Neural cell (in vitro differentiated cells): ENCODE data around the gene POGZ. TPM values are rescaled to one million over a fixed set of nuclear protein-coding genes. Genes with fewer than 3 reads are reported as not detected.

Source experiments
- H2AFZ ChIP-seq: fragments of 200-600, 300-800 bp; sonication (generic), shearing (Covaris generic); 2 replicates; pipeline ENCODE4 v1.6.0; 2014; ENCODE audit warnings: low read depth, mild to moderate bottlenecking, antibody characterized with exemption, low read length, moderate library complexity
- H3F3A ChIP-seq: fragments of 200-600 bp; shearing (Covaris generic); 2 replicates; pipeline ENCODE4 v1.6.1; 2016; ENCODE audit warnings: mild to moderate bottlenecking, moderate library complexity, mixed read lengths, antibody characterized with exemption, low read length; ENCODE audit not compliant: insufficient read depth, poor library complexity, severe bottlenecking
- H3K27ac ChIP-seq: fragments of 200-600, 300-800 bp; sonication (generic), shearing (Covaris generic); 2 replicates; pipeline ENCODE4 v1.5.1; 2014; ENCODE audit warnings: mild to moderate bottlenecking, low read length, moderate library complexity
- H3K27me3 ChIP-seq: fragments of 300-800, 200-600 bp; sonication (generic), shearing (Covaris generic); 2 replicates; pipeline ENCODE4 v1.6.0; 2014; ENCODE audit warnings: mild to moderate bottlenecking, low read depth, low read length, moderate library complexity; ENCODE audit not compliant: insufficient read depth
- H3K36me3 ChIP-seq: fragments of 300-800, 200-600 bp; sonication (generic), shearing (Covaris generic); 2 replicates; pipeline ENCODE4 v1.5.1; 2014; ENCODE audit warnings: mild to moderate bottlenecking, antibody characterized with exemption, low read length, moderate library complexity; ENCODE audit not compliant: insufficient read depth
- H3K4me2 ChIP-seq: fragments of 300-800, 200-600 bp; sonication (generic), shearing (Covaris generic); 2 replicates; pipeline ENCODE4 v1.6.0; 2014; ENCODE audit warnings: mild to moderate bottlenecking, low read length
- H3K4me3 ChIP-seq: fragments of 300-800, 200-600 bp; sonication (generic), shearing (Covaris generic); 2 replicates; pipeline ENCODE4 v1.5.1; 2014; ENCODE audit warnings: mild to moderate bottlenecking, low read length, moderate library complexity
- H3K79me2 ChIP-seq: fragments of 200-600 bp; shearing (Covaris generic); replicated peaks from 2 replicates; pipeline ENCODE4 v1.6.0; 2014; ENCODE audit warnings: mild to moderate bottlenecking, low read length, moderate library complexity; ENCODE audit not compliant: insufficient read depth
- H3K9ac ChIP-seq: fragments of 300-800, 200-600 bp; sonication (generic), shearing (Covaris generic); 2 replicates; pipeline ENCODE4 v1.6.1; 2016; ENCODE audit warnings: mild to moderate bottlenecking, low read length, mixed read lengths
- H3K9me2 ChIP-seq: fragments of 200-600 bp; shearing (Covaris generic); 2 replicates; pipeline ENCODE4 v1.6.1; 2016; ENCODE audit warnings: mild to moderate bottlenecking, low read length, mixed read lengths; ENCODE audit not compliant: insufficient read depth
- H3K9me3 ChIP-seq: fragments of 200-600, 300-800 bp; sonication (generic), shearing (Covaris generic); 2 replicates; pipeline ENCODE4 v1.6.1; 2016; ENCODE audit warnings: mild to moderate bottlenecking, mixed run types, low read length, moderate library complexity, mixed read lengths
- H4K20me1 ChIP-seq: fragments of 200-600 bp; shearing (Covaris generic); 2 replicates; pipeline ENCODE4 v1.6.1; 2016; ENCODE audit warnings: mild to moderate bottlenecking, mixed run types; ENCODE audit not compliant: insufficient read depth
- EP300 ChIP-seq: fragments of 450-650 bp; conservative IDR thresholded peaks from 2 replicates; pipeline ENCODE4 v1.6.1; 2014; ENCODE audit warnings: antibody characterized with exemption, mild to moderate bottlenecking, moderate library complexity; ENCODE audit not compliant: poor library complexity, severe bottlenecking
- EZH2 ChIP-seq: fragments of 200-600, 300-800 bp; shearing (Covaris generic), sonication (generic); IDR thresholded peaks from 2 replicates; pipeline ENCODE4 v1.6.1; 2014; ENCODE audit warnings: antibody characterized with exemption, low read length, borderline replicate concordance, mild to moderate bottlenecking; ENCODE audit not compliant: insufficient read depth, poor library complexity, severe bottlenecking
- MXI1 ChIP-seq: fragments of 450-650 bp; conservative IDR thresholded peaks from 2 replicates; pipeline ENCODE4 v1.6.1; 2014; ENCODE audit warnings: antibody characterized with exemption, mild to moderate bottlenecking; ENCODE audit not compliant: poor library complexity, severe bottlenecking
- POLR2AphosphoS5 ChIP-seq: IDR thresholded peaks from 2 replicates; pipeline ENCODE4 v1.6.1; 2012
- RAD21 ChIP-seq: fragments of 450-650 bp; conservative IDR thresholded peaks from 2 replicates; pipeline ENCODE4 v1.6.1; 2014; ENCODE audit warnings: antibody characterized with exemption, mild to moderate bottlenecking, moderate library complexity
- REST ChIP-seq: IDR thresholded peaks from 2 replicates; pipeline ENCODE4 v1.6.1; 2012; ENCODE audit warnings: borderline replicate concordance
- SMC3 ChIP-seq: fragments of 450-650 bp; conservative IDR thresholded peaks from 2 replicates; pipeline ENCODE4 v1.6.1; 2014; ENCODE audit warnings: antibody characterized with exemption, mild to moderate bottlenecking, moderate library complexity; ENCODE audit not compliant: poor library complexity
- TAF1 ChIP-seq: IDR thresholded peaks from 2 replicates; pipeline ENCODE4 v1.6.1; 2012; ENCODE audit warnings: low read depth
- polyA plus RNA-seq: library from polyadenylated mRNA; depleted of rRNA; stranded (reverse); fragments of >200 nt; gene quantifications from 2 replicates; pipeline ENCODE4 v1.2.3, GENCODE V29; 2014
- TF ChIP-seq, protein P1 (sequence below): fragments of 450-650 bp; IDR thresholded peaks from 2 replicates; pipeline ENCODE4 v1.5.1; 2014; ENCODE audit warnings: antibody characterized with exemption, mild to moderate bottlenecking, moderate library complexity; ENCODE audit not compliant: poor library complexity, severe bottlenecking

POGZ gene
- polyA plus RNA-seq, 1 donor from 2014 or later, result 50.2 TPM

GRCh38 chr1:151479462-151479861 is 20.2 kb upstream of the POGZ start:
- no peaks in the 10 kb centered on the region for H3K9me2 ChIP-seq
- H4K20me1 ChIP-seq, result no peaks in the 10 kb centered on the region
- no peak overlapping the region for H2AFZ ChIP-seq
- H3K36me3 ChIP-seq, result no peaks in the 10 kb centered on the region
- H3K9ac ChIP-seq, result no peak overlapping the region
- no peaks in the 10 kb centered on the region for H3K27me3 ChIP-seq
- H3K4me2 ChIP-seq, result no peak overlapping the region
- no peaks in the 10 kb centered on the region for H3K79me2 ChIP-seq
- TF ChIP-seq RAD21 (no peak), SMC3 (no peak), POLR2AphosphoS5 (no peak), TAF1 (no peak), MXI1 (no peak)
- no peak overlapping the region for H3K27ac ChIP-seq
- H3F3A ChIP-seq, result no peaks in the 10 kb centered on the region
- no peak overlapping the region for H3K4me3 ChIP-seq
- H3K9me3 ChIP-seq, result peaks cover 5% of the 10 kb centered on the region

- no peak overlapping the region for H3K27ac ChIP-seq
- no peak overlapping the region for H3K9ac ChIP-seq
- no peaks in the 10 kb centered on the region for H3K79me2 ChIP-seq
- no peaks in the 10 kb centered on the region for H3K9me2 ChIP-seq
- H3K9me3 ChIP-seq, result peaks cover 5% of the 10 kb centered on the region
- H3F3A ChIP-seq, result no peaks in the 10 kb centered on the region
- no peak overlapping the region for H3K4me3 ChIP-seq
- TF ChIP-seq RAD21, result no peak
- TF ChIP-seq POLR2AphosphoS5, result no peak
- no peak for TF ChIP-seq TAF1
- TF ChIP-seq EZH2, result no peak
- TF ChIP-seq REST, result no peak
- TF ChIP-seq, protein P1, sequence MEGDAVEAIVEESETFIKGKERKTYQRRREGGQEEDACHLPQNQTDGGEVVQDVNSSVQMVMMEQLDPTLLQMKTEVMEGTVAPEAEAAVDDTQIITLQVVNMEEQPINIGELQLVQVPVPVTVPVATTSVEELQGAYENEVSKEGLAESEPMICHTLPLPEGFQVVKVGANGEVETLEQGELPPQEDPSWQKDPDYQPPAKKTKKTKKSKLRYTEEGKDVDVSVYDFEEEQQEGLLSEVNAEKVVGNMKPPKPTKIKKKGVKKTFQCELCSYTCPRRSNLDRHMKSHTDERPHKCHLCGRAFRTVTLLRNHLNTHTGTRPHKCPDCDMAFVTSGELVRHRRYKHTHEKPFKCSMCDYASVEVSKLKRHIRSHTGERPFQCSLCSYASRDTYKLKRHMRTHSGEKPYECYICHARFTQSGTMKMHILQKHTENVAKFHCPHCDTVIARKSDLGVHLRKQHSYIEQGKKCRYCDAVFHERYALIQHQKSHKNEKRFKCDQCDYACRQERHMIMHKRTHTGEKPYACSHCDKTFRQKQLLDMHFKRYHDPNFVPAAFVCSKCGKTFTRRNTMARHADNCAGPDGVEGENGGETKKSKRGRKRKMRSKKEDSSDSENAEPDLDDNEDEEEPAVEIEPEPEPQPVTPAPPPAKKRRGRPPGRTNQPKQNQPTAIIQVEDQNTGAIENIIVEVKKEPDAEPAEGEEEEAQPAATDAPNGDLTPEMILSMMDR, result no peak
- no peak for TF ChIP-seq MXI1
- no peak for TF ChIP-seq EP300
- no peak overlapping the region for H2AFZ ChIP-seq
- no peaks in the 10 kb centered on the region for H3K27me3 ChIP-seq
- no peak overlapping the region for H3K4me2 ChIP-seq
- no peaks in the 10 kb centered on the region for H4K20me1 ChIP-seq
- H3K36me3 ChIP-seq, result no peaks in the 10 kb centered on the region
Observed at GRCh38 chr1:151478923-151479322, 19.6 kb upstream of the POGZ start.
